Liver (tissue), 3 donors: Measurements from ENCODE around the gene SYNGR1.

ENCODE experiments used
- CTCF ChIP-seq: fragments of 150-350 bp; IDR thresholded peaks from 2 replicates; pipeline ENCODE4 v1.5.1; 2017; ENCODE audit warnings: improper control_type of control experiment, low read depth, low read length; ENCODE audit not compliant: missing input control
- GABPA ChIP-seq, 2 donors: IDR thresholded peaks in 1 of 2; conservative IDR thresholded peaks in 1 of 2; 2 replicates each; pipeline ENCODE4 v1.6.1; 2016; ENCODE audit warnings: antibody characterized with exemption in 2 of 2, mild to moderate bottlenecking in 1 of 2, moderate library complexity in 1 of 2
- RAD21 ChIP-seq, 2 donors: IDR thresholded peaks; 2 replicates each; pipeline ENCODE4 v1.6.1; 2016; ENCODE audit warnings: antibody characterized with exemption in 2 of 2, mild to moderate bottlenecking in 2 of 2
- REST ChIP-seq: IDR thresholded peaks from 2 replicates; pipeline ENCODE4 v1.6.1; 2016; ENCODE audit warnings: antibody characterized with exemption, mild to moderate bottlenecking
- TAF1 ChIP-seq: conservative IDR thresholded peaks from 2 replicates; pipeline ENCODE4 v1.6.1; 2016; ENCODE audit warnings: antibody characterized with exemption, mild to moderate bottlenecking
- YY1 ChIP-seq: IDR thresholded peaks from 2 replicates; pipeline ENCODE4 v1.6.1; 2016; ENCODE audit warnings: antibody characterized with exemption, mild to moderate bottlenecking
- donor health status: healthy.
- donor health status: healthy.

- TF ChIP-seq CTCF (no peak), TAF1 (no peak), GABPA (IDR thresholded peaks at IDR 0.05 in 1 of 2, conservative IDR thresholded peaks at IDR 0.05 in 1 of 2) (no peak), REST (no peak), RAD21 (IDR thresholded peaks at IDR 0.05) (no peak), YY1 (no peak)
Observed at GRCh38 chr22:39360674-39361413, 11.1 kb downstream of the SYNGR1 start.
